HG03025 (cell line): ENCODE data around the gene DEFB125.
"Not testable (repeated sequence)": the region's sequence is repeated elsewhere in the genome, so short reads cannot be mapped to it uniquely, and the experiment has no call there.

Experiments
- ATAC-seq: cut with Tn5 transposase; IDR thresholded peaks from one replicate; pipeline ENCODE4 v1.9.1; 2021; ENCODE audit warnings: mild to moderate bottlenecking, moderate library complexity; ENCODE audit not compliant: unreplicated experiment, low FRiP score

The DEFB125 gene, protein sequence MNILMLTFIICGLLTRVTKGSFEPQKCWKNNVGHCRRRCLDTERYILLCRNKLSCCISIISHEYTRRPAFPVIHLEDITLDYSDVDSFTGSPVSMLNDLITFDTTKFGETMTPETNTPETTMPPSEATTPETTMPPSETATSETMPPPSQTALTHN

GRCh38 chr20:87401-87800 is at the start of gene DEFB125:
Gene DEFB125, plus strand, starts transcription at chr20:87672. Its CDS starts 38 bp downstream, at chr20:87710.
- ATAC-seq = no peak

- no peak for ATAC-seq
These were observed 27.2 kb upstream of the DEFB125 start for GRCh38 chr20:60035-60918.

DNA sequence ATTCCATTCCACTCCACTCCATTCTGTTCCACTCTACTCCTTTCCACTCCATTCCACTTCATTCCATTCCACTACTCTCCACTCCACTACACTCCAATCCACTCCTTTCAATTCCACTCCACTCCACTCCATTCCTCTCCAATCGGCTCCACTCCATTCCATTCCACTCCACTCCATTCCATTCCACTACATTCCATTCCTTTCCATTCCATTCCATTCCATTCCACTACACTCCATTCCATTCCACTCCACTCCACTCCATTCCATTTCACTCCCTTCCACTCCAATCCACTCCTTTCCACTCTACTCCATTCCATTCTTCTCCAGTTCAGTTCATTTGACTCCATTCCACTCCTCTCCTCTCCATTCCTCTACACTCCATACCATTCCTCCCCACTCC is 26.2 kb upstream of the DEFB125 start:
- ATAC-seq = no peak

DNA sequence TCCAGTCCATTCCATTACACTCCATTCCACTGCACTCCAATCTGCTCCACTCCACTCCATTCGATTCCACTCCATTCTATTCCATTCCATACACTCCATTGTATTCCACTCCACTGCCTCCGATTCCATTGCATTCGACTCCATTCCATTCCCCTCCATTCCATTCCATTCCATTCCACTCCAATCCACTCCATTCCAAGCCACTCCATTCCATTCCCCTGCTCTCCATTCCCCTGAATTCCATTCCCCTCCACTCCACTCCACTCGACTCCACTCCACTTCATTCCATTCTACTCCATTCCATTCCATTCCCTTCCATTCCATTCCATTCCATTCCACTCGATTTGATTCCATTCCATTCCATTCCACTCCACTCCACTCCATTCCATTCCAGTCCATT is 25.7 kb upstream of the DEFB125 start:
- no peak for ATAC-seq

DNA sequence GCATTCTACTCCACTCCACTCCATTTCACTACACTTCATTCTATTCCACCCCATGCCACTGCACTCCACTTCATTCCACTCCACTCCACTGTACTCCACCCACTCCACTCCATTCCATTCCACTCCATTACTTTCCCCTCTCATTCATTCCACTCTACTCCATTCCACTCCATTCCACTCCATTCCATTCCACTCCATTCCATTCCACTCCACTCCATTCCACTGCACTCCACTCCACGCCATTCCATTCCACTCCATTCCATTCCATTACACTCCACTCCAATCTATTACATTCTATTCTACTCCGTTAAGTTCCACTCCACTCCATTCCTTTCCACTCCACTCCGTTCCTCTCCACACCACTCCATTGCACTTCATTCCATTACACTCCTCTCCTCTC is 25.0 kb upstream of the DEFB125 start:
- ATAC-seq = no peak

GRCh38 chr20:64026-64603 is 23.4 kb upstream of the DEFB125 start:
- ATAC-seq = no peak

DNA sequence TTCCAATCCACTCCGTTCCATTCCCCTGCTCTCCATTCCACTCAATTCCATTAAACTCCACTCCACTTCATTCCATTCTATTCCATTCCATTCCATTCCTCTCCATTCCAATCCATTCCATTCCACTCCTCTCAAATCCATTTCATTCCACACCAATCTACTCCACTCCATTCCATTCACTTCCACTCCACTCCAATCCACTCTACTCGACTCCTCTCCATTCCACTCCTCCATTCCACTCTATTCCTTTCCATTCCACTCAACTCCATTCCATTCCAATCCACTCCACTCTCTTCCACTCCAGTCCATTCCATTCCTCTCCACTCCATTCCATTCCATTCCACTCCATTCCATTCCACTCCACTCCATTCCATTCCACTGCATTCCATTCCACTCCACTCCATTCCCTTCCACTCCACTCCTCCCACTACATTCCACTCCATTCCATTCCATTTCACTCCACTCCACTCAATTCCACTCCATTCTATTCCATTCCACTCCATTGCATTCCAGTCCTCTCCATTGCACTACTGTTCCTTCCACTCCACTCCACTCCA is 22.6 kb upstream of the DEFB125 start:
- no peak for ATAC-seq

- ATAC-seq = no peak
These were observed 10.2 kb upstream of the DEFB125 start for GRCh38 chr20:77231-77630.

GRCh38 chr20:78338-78737 is 9.1 kb upstream of the DEFB125 start:
- ATAC-seq = no peak

DNA sequence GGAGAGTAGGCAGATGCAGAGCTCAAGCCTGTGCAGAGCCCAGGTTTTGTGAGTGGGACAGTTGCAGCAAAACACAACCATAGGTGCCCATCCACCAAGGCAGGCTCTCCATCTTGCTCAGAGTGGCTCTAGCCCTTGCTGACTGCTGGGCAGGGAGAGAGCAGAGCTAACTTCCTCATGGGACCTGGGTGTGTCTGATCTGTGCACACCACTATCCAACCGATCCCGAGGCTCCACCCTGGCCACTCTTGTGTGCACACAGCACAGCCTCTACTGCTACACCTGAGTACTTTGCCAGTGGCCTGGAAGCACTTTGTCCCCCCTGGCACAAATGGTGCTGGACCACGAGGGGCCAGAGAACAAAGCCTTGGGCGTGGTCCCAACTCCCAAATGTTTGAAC is 7.9 kb upstream of the DEFB125 start:
- ATAC-seq = no peak

DNA sequence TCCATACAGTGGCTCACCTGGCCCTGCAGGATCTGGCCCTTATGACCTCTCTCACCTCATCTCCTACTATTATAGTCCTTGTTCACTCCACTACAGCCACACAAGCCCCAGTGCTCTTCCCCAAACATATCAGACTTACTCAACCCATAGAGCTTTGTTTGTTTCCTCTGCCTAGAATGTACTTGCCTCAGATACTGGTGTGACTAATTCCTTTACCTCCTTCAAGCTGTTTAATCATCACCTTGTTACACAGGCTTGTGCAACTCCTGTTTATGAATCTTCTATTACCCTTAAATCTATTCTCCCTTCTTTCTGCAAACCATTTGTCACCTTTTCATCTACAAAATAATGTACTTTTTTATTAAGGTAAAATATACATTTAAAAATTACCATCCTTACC is 3.2 kb downstream of the DEFB125 start:
- no peak for ATAC-seq

- ATAC-seq = no peak
These were observed 6.2 kb downstream of the DEFB125 start for GRCh38 chr20:93641-94040.

- no peak for ATAC-seq
These were observed 7.7 kb downstream of the DEFB125 start for GRCh38 chr20:95215-95614.

DNA sequence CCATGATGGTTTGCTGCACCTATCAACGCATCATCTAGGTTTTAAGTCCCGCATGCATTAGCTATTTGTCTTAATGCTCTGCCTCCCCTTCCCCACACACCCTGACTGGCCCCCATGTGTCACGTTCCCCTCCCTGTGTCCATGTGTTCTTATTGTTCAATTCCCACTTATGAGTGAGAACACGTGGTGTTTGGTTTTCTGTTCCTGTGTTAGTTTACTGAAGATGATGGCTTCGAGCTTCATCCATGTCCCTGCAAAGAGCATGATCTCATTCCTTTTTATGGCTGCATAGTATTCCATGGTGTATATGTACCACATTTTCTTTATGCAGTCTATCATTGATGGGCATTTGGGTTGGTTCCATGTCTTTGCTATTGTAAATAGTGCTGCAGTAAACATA is 10.2 kb downstream of the DEFB125 start:
- not testable (repeated sequence) for ATAC-seq

DNA sequence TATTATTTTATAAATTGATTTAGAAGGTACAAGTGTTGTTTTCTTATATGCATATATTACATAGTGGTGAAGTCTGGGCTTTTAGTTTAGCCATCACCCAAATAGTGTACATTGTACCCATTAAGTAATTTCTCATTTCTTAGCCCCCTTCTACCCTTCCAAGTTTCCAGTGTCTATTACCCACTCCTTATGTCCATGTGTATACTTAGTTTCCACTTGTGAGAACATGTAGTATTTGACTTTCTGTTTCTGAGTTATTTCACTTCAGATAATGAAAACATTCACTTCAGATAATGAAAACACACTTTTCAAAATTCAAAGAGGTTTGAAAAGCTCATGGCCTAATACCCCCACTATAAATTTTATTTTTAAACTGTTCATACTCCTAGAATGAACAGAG is 14.5 kb downstream of the DEFB125 start:
- ATAC-seq = no peak

DNA sequence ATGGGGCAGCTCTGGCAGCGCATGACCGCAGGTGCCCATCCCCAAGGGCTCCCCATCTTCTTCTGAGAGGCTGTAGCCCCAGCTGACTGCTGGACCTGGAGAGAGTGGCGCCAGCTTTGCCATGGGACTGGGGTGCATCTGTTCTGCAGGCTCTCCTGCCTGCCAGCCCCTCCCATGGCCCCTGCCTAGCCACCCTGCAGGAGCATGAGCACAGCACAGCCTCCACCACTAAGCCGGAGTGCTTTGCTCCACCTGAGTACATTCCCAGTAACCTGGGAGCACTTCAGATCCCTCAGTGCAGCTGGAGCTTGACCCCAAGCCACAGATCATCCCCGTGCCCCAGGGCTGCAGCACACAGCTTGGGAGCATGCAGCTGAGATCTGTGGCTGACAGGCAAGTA is 16.0 kb downstream of the DEFB125 start:
- ATAC-seq = no peak

DNA sequence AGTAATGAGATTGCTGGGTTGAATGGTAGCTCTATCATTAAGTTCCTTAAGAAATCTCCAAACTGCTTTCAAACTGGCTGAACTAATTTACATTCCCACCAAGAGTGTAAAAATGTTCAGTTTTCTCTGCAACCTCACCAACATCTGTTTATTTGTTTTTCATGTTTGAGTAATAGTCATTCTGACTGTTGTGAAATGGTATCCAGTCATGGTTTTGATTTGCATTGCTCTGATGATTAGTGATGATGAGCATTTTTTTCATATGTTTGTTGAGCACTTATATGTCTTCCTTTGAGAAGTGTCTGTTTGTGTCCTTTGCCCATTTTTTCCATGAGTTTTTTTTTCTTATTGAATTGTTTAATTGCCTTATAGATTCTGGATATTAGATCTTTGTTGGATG is 24.9 kb downstream of the DEFB125 start:
- no peak for ATAC-seq

- ATAC-seq = no peak
These were observed 30.0 kb downstream of the DEFB125 start for GRCh38 chr20:117518-117917.

GRCh38 chr20:129786-130323 is 42.4 kb downstream of the DEFB125 start:
- not testable (repeated sequence) for ATAC-seq

GRCh38 chr20:137668-138490 is 50.4 kb downstream of the DEFB125 start:
- ATAC-seq = no peak
